Stimulated activated naive CD8-positive, alpha-beta T cell treated with anti-CD3 and anti-CD28 coated beads, Interleukin-15, Interleukin-2, amounts not matched to agents 100 U/mL and 50 U/mL, for 24 hours (primary cell): Measurements from ENCODE around the gene ARL10.
A peak's percentile ranks its signal among the peaks of the same experiment; 100 is the strongest.

ENCODE experiments used
- ATAC-seq: fragments of 150-1000 bp; cut with Tn5 transposase; one replicate; pipeline ENCODE4 v1.10.0; 2021
- DNase-seq: peaks from one replicate; pipeline ENCODE4 v3.0.0; 2021

The ARL10 gene

DNA sequence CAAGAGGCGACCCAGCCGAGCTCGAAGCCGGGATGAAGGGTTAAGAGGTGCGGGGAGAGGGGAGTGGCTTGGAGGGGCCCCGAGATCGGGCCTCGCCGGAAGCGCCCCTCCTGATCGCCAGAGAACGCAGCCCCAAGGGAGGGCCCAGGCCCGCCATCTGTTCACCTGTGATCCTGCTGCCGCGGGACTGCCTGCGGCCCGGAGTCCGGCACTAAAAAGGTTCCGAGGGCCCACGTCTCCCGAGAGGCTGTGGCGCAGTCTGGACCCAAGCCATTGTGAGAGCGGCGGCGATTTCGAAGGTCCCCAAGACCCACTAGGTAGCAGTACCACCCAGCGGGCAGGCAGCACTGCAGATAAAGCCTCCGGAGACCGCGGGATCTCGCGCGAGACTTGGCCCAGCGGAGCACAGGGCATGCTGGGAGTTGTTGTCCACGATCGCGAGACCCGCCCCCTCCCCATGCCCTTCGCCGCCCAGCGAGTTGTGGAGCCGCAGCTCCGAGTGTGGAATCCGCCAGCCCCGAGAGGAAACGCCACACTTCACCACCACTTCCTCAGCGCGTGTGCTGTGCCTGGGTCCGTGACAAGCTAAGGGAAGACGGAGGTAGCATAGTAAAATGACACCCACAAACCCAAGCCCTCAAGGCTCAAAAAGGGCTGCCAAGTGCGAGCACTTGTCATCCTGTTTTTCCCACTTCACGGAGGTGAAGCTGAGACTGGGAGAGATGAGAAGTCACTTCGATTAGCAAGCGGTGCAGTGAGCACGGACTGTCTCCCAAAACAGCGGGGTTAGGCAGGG lies 3.7 kb upstream of the ARL10 start, which contains the start of gene KIAA1191:
TSS of gene KIAA1191 (minus strand) at position 328 of the 796 bp plus-strand sequence. CDS start 2,256 bp downstream, outside the sequence.
- peak; percentile 94 for ATAC-seq
- DNase-seq: peak; percentile 95

DNA sequence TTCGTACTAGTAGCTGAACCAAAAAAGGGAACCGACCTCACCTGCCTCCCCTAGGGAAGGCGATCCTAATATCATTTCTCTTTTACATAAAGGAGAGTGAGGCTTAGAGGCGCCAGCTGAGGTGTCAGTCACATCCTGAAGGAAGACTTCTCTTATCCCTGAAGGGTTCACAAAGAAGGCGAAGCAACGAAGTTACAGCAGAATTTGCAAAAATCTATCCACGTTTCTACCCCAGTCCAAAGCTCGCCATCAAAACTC lies 3.1 kb upstream of the ARL10 start:
- DNase-seq (no peak), ATAC-seq (no peak)

DNA sequence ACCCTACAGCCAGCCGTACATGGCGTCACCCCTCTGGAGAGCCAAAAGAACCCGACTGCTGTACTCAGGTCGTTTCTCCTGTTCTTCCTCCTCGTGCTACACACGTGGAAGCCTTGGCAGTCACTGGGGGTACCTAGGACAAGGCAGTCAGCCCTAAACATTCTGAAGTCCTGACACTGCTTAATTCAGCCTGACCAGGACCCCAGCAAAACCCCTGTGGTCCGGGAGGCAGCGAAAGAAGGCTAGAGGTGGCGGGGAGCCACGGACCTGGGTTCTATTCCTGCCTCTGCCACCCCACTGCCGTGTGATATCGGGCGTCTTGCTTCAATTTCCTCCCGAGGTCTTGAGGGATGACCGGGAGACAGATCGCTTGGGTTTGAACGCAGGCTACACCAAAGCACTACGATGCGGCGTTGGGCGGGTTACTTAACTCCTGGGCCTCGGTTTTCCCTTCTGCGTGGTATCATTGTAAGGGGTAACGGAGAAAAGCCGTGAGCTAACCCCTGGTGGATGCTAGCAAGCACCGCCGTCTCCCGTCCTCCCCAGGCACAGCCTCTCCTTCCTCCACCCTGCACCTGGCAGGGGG lies 429 bp upstream of the ARL10 start:
- ATAC-seq (no peak), DNase-seq (no peak)

DNA sequence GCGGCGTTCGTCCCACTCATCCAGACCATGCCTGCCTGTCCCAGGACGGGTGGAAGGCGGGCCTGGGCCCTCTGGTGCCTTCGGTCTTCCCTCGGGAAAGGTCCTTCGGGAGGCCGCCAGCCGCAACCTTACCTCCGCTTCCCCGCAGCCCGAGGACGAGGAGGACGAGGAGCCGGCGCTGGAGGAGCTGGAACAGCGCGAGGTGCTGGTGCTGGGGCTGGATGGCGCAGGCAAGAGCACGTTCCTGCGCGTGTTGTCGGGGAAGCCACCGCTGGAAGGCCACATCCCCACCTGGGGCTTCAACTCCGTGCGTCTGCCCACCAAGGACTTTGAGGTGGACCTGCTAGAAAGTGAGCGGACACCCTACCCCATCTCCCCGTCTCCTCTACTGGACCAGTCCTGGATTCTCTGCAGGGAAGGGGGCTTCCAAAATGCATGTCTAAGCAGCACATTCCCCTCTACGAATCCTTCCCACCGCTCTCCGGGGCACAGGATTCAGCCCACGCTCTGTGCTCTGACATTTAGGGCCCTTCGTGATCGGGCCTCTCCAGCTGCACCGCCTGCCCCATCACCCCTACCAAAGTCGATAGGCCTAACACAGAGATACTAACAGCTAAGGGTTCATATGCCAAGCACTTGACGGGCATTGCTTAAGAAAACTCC lies 1.1 kb downstream of the ARL10 start:
- DNase-seq (no peak), ATAC-seq (no peak)

DNA sequence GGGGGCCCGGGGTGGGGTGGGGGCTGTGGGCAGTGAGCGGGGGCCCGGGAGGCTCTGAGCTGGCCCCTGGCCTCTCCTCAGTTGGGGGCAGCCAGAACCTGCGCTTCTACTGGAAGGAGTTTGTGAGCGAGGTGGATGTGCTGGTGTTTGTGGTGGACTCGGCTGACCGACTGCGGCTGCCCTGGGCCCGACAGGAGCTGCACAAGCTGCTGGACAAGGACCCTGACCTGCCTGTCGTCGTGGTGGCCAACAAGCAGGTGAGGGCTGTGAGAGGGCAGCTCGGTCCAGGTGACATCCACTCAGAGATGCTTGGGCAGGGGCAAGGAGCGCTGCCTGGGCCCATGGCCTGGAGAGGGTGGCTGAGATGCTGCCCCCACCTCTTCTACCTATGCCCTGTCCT lies 3.4 kb downstream of the ARL10 start:
- no peak for ATAC-seq

DNA sequence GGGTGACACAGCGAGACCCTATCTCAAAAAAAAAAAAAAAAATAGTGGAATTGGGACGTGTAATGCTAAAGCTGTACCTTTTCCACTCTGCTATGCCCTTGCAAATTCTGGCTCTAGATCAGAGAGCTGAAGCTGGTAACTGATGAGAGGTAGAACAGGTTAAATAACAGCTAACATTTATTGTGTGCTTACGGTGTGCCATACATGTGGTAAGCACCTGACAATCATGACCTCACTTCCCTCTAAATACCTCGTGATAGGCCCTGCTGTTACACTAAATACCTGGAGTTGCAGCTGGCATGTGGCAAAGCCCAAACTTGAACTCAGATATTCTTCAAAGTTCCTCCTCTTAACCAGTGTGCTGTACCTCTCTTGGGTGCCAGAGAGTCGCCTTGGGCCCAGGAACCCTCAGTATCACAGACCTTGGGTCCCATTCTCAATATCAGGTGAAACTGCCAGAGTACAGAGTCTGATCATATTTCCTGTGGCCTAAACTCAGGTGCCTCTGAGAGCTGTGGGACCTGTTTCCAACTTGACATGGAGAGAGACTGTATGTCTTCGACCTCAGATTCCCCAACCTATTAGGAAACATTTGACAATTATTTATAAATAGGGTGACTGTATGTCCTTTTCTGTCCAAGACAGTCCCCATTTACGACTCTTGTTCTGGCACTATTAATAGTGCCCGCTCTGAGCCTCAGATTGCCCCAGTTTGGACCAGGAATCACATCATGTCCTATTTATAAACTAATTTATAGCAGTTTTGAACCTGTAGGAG lies 4.8 kb downstream of the ARL10 start:
- ATAC-seq: no peak
- no peak for DNase-seq

More for the DNA sequence above, 3.4 kb downstream of the ARL10 start:
- no peak for DNase-seq

DNA sequence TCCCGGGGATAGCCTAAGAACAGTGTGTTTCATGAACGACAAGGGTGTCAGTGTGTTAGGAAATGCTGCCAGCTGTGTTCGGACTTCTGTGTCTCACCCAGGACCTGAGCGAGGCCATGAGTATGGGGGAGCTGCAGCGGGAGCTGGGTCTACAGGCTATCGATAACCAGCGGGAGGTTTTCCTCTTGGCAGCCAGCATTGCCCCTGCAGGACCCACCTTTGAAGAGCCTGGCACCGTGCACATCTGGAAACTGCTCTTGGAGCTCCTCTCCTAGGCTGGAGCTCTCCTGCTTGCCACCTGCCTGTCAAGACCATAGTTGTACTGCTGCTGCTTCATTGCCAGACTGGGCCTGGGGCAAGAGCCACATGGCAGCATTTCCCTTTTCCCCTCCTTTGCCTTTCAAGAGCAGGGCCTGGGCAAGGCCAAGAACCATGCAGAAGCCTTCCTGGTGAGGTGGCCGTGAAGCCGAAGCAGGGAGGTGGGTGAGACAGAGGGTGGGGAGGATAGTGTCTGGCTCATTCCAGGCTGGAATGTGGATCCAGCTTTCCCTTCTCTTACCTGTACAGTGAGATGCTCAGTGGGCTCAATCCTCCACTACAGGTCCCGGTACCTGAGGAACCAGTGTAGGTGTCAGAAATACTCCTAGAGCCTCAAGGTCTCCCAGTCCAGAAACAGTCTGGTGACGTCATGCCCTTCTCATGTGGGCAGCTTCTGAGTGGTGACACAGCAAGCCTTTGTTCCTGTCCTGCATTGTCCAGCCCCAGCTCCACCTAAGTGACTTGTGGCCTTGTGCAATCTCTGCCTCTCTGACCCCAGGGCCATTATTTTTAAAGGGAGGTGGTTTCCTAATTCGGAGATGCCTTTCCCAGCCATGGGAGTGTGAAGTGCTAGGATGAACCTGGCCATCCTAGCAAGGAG lies 6.6 kb downstream of the ARL10 start:
- no peak for ATAC-seq
- DNase-seq: no peak

DNA sequence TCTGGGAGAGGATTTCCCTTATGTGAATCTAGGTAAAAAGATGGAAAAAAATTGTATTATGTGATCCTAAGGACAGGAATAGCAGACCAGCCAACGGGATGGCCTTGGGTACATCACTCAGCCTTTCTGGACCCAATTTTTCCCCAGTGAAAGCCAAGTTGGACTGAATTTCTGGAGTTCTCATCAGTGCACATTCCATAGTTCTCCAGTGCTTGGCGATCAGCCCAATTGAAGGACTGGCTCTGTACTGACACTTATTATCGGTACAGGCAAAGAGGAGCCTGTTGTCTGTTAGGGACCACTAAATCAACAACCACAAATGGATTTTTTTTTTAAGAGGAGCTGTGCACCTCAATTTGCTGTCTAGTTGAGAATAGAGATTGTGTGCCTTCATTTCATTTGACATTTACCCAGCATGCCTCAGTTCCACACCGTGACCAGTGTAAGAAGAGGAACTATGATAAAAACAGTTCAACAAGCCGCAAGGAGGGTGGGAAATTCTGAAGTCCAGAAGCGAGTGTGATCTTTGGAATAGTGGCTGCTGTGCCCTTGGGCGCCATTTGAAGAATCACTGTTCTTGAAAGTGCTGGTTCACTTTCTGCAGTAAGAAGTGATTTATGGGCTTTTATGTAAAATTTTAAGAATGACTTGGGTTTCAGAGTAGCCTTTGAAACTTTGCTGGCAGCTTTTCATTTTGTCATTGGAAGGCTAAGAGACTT lies 8.0 kb downstream of the ARL10 start:
- DNase-seq: no peak
- ATAC-seq: no peak

DNA sequence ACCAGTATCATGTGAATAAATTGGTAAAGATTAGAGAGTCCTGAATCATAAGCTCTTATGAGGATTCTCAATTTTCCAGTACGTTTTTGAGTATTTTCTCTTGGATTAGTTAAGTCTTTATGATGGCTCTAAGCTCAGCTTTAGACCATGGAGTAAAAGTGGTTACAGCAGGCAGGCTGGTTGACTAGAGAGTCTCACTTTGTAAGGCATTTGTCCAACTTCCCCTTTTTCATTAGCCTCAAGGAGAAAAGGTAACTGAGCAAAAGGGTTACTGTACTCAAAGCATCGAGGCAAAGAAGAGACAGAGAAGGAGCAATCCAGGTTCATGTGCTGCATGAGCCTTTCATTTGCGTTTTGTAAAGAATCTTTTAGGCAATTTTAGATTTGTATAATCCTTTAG lies 14.6 kb downstream of the ARL10 start:
- no peak for DNase-seq
- no peak for ATAC-seq

DNA sequence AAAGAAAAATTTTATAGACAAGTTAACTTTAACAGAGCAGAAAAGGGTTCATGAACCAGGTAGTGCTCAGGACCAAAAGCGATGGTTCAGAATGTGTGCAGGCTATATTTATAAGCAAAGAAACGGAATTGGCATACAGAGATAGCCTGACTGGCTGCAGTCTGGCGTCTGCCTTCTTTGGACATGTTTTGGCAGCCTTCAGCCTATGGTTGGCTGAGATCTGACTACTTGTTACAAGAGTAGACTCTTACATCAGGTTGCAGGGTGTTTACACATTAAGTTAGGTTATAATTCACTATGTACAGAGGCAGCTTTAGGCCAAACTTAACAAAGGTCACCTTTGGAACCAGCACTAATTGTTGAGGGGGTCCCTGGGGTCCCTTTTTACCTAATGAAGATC lies 16.1 kb downstream of the ARL10 start:
- ATAC-seq (no peak), DNase-seq (no peak)

DNA sequence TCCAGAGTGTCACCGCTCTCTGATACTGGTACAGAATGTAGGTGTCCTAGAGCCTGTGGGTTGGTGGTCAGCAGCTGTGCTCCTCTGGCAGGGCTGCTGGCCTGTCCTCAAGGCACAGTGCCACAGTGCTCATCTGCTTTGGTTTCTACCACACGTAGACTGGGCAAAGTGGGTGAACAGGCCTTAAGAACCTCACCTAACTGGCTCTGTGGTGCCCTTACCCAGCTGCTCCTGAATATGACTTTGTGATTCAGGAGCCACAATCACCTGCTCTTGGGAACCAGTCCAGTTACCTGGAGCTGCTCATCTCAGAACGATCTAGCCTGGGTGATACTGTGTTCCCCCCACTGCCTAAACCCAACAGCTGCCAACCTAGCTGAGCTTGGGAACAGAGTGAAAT lies 16.7 kb downstream of the ARL10 start:
- DNase-seq (no peak), ATAC-seq (peak; percentile 19)

DNA sequence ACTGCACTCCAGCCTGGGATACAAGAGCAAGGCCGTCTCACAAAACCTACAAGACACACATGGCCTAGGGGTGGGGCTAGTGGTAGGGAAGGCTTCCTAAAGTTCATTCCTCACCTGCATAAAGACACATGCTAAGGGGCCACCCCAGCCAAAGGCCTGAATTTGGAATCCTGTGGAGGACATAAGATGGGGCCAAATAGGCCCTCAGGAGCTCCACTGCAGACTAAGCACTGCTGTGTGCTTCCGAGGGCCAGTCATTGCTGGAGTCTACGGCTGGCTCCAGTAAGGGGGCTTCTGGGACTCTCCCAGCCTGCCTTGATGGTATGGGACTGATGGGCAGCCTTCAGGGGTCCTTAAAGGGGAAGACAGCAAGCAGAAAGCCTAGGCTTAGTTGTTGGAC lies 17.4 kb downstream of the ARL10 start:
- no peak for DNase-seq
- no peak for ATAC-seq

DNA sequence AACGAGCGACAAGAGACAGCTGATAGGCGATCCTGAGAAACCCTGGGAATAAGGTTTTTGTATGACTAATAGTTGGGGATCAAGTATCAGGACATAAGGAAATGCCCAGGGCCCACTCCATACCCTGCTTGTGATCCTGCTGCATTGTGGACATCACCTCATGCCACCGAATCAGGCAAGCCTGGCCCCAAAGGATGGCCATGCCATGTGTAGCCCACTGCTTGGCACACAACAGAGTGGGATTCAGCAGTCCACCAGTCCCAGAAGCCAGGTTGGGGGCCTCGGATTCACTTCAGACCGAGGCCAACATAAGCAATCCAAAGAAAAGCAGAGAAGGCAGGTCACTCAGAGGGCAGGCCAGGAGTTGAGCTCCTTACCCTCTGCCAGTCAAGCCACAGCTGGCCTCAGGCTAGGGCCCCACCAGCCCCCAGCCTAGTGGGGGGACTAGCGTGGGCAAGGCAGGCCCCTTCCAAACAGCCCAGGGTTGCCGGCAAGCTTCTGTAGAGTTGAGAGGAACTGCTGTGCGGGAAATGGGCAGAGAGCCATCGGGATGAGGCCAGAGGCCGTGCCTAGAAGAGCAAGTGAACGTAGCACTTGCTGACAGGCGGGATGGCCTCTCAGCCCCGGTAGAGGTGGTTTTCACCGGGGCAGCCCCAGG lies 18.1 kb downstream of the ARL10 start:
- ATAC-seq (no peak), DNase-seq (no peak)

DNA sequence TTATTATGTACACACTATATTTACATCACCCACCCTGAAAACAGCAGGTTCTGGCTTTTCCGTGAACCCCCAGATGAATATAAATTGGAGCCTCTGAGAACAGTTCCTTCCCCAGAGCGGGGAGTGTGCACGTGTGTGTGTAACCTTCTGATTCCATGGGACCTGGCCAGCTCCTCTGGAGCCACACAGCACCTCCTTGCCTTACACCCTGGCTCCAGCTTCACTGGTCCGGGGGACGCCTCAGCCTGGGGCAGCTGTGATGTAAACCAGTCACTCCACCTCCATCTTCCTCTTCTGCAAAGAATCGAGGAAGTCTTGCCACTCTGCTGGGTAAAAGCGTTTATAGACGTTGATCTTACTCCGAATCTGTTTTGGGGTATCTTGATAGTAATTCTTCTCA lies 18.7 kb downstream of the ARL10 start:
- DNase-seq (no peak), ATAC-seq (no peak)

DNA sequence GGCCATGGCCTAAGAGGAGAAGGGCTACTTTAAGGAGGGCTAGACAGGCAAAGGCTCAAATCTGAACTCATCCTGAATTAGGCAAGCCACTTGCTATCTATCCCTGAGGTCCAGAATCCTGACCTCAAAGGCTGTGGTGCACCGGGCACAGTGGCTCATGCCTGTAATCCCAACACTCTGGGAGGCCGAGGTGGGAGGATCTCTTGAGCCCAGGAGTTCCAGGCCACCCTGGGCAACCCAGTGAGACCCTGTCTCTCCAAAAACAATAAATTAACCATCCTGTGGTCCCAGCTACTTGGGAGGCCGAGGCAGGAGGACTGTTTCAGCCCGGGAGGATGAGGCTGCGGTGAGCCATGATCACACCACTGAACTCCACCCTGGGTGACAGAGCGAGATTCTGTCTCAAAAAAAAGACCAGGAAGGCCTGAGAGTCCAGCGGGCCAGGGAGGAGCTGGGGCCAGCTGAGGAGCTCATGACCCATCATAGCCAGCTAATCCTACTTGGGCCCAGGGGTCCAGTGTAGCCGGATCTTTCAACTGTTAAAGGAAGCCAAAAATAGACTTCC lies 19.2 kb downstream of the ARL10 start:
- no peak for DNase-seq
- ATAC-seq: no peak

DNA sequence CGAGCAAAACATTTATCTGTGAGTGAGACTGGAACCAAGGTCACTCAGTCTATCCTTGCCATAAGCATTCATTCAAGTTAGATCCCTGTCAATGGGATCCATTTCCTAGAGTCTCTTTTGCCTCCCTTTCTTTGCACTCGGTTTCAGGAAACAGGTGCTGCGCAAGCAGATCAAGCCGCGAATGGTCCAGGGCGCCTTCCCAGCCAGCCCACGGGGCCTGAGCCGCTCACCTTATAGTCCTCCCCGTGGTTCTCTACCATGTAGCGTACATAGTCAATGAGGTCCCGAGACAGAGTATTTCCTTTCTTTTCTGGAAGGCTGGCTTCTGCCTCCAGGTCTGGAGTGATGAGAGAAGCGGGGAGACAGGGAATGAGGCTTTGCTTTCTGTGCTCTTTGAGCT lies 19.7 kb downstream of the ARL10 start:
- ATAC-seq (no peak), DNase-seq (no peak)

DNA sequence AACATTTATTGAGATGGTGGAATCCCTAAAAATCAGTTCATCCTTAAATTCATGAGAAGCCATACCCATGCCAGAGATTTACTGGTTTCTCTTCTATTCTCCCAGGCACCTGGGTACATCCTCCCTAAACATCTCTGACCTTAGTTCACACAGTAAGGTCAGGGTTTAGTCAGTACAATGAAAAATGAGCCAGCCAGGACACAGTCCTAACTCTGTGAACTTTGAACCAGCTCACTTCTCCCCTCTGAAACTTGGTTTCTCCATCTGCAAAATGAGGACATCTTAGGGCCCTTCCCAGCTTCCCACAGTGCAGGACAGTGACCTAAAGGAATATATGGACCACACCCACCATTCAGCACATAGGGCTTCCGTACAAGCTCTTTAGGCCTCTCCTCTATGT lies 21.2 kb downstream of the ARL10 start:
- no peak for DNase-seq
- no peak for ATAC-seq

DNA sequence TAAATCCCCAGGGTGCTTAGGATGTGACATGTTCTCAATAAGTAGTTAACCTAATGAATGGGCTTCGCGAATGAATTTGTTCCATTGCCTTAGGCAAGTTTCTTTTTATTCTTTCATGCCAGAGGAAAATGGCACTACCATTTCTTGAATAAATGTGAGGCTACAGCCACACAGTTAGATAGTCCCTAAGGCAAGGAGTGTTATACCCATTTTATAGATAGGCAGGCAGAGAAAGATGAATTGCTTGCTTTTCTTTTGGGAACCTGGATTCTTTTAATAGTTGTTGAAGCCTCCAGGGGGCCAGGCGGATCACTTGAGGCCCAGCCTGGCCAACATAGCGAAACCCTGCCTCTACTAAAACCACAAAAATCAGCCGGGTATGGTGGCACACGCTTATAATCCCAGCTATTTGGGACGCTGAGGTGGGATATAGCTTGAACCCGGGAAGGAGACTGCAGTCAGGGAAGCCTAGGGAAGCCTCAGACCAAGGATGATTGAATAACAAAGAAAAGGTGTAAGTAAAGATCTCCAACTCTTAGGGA lies 22.2 kb downstream of the ARL10 start:
- ATAC-seq (no peak), DNase-seq (no peak)

DNA sequence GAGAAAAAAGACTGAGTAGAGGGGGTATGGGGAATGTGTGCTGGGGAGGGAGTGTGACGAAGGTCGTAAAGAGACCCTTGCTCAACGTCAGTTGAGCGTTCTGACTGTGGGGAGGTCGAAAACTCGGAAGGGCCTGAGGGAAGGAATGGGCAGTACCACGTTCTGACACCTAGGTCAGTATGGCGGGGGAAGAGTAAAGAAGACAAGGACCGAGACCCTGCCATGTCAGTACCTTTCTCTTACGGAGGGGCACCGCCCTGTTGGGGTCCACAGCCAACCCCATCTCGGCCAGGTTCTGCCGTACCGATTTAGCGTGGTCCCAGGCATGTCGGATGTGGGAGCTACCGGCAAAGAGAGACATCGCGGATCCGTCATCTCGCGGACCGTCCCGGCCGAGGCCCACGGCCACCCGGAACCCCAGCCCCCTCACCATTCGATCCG lies 22.7 kb downstream of the ARL10 start:
- DNase-seq: no peak

More for the DNA sequence above, 22.7 kb downstream of the ARL10 start:
- no peak for ATAC-seq
